HPDE6-E6E7 (cell line): ENCODE data around the gene GPR34.
"Not testable (repeated sequence)": the region's sequence is repeated elsewhere in the genome, so short reads cannot be mapped to it uniquely, and the experiment has no call there.

Experiments
- DNase-seq: peaks from one replicate; pipeline ENCODE4 v3.0.0; 2011; ENCODE audit warnings: missing footprints; ENCODE audit errors: extremely low spot score

Gene GPR34

DNA sequence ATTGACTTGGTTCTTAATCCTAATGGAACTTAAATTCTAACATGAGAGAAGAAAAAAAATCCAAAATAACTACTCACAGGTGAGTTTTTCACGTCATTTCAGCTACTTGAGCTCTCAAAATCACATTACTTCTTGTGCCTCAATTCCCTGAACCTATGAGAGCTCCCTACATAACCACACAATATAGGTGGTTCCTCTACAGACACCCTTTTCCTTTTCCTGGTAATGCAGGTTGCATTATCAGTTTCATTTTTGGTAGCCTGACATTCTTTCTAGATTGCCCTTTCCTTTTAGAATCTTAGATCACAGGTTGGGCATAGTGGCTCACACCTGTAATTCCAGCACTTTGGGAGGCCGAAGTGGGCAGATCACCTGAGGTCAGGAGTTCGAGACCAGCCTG lies 4.3 kb downstream of the GPR34 start:
- DNase-seq = no peak

DNA sequence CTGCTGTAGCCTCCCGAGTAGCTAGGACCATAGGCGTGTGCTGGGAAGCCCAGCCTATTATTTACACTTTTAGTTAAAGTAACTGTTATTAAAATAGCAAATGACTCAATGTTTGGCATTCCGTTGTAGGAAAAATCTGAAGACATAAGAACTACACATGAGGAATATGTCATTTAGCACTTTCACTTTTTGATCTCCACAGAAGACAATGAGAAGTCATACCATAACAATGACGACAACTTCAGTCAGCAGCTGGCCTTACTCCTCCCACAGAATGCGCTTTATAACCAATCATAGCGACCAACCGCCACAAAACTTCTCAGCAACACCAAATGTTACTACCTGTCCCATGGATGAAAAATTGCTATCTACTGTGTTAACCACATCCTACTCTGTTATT lies 6.7 kb downstream of the GPR34 start:
- no peak for DNase-seq

DNA sequence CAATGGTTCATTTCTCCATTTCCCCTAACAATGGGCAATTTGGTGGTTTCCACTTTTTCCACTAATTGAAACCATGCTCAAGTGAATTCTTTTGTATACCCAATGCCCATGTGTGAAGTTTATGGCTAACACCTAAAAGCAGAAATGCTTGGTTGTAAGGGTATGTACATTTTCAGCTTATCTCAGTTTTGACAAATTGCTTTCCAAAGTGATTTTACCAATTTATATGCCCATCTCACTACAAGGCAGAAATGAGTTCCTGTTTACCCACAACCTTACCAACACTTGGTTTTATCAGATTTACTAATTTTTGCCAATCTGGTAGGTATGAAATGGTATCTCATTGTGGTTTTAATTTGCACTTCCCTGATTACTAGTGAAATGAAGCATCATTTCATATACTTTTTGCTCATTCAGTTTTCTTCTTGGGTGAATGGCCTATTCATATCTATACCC lies 14.8 kb downstream of the GPR34 start:
- DNase-seq = no peak

DNA sequence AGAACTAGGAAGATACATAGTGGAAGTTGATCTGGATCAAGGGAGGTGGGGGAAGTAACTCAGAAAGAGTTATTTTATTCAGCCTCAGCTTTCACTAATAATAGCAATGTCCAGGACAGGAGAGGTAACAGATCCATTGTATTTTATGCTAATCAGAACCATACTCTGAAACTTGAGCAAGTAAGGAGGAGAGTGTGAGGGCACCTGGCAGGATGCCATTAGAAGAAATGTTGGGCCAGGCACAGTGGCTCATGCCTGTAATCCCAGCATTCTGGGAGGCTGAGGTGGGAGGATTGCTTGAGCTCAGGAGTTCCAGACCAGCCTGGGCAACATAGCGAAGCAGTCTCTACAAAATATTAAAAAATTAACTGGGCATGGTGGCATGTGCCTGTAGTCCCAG lies 16.3 kb downstream of the GPR34 start:
- no peak for DNase-seq

DNA sequence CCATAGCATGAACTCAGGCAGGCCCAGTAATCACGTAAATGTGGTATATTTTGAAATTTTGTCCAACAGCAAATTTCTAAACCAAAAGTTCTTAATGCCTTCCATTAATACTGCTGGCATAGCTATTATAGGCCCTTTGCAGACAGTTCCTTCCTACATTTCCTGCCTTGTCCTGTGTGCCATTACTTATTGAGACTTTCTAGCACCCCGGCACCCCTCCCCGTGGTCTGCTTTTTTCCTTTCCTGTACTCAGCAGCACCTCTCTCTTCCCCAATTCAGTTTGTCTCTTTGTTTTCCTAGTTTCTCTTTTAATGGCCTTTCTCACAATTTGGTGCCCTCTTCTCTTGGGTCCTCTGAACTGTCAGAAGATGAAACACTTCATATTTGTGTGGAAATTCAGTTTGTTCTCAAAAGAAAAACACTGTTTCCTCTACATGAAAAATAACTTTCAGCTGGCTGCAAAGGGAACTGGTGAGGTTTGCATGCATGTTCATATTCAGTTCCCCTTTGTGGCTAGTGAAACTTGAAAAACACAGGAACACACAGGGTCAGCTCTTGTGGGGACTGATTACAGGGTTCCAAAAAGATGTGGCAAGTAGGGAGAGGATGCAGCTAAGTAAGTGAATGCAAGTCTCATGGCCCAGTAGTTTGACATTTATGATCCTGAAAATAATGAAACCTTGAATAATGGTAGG lies 17.1 kb downstream of the GPR34 start:
- DNase-seq = no peak

DNA sequence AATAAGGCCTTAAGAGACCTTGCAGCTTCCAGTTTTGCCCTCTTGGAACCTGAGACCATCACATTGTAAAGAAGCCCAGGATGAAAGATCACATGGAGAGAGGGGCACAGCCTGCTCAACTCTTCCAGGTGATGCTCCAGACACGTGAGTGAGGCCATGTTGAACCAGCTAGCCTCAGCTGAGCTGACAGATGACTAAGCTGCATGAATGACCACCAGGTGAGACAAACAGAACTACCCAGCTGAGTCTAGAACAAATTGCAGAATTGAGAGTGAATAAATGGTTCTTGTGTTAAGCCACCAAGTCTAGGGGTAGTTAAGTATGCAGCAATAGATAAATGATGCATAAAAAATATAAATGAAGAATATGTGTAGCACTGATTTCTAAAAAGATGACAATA lies 18.4 kb downstream of the GPR34 start:
- no peak for DNase-seq

DNA sequence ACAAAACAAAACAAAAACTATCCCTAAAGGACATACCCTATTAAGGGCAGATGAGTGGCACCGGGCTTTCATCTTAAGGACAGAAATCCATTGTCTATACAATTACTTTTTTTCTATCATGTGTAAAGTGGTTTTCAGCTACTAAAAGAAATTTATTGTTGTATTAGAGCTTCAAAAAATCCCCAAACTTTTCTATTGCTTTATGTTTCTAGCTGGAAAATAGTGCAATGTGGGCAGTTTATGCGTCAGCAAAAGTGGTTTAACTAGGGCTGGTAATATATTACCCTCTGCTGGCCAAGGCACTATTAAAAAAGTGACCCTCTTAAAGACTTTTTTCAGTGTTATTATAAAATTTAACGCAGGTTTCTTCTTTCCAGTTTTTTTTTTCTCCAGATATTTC lies 19.7 kb downstream of the GPR34 start:
- DNase-seq = no peak

DNA sequence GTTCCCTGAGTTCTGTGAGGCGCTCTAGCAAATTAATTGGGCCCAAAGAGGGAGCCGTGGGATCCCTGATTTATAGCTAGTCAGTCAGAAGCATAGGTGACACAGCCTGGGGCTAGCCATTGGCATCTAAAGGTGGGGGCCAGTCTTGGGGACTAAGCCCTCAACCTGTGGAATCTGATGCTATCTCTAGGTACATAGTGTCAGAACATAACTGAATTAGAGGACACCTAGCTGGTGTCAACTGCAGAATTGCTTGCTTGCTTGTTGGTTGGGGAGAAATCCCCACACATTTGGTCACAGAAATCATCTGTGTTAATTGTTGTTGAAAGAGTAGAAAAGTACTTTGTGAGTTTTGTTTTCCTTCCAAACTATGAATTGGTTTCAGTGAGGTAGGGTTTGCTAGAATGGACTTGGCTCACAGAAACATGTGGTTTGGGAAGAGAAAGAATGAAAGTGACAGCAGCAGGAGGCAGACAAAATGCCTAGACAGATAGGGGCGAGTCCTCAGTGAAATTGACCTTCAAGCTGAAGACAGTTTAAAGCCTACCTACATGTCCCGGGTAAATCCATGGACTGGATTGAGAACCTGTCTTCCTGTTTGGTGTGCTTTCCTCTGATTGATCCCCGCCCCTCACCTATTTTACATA lies 22.4 kb downstream of the GPR34 start:
- DNase-seq = no peak

DNA sequence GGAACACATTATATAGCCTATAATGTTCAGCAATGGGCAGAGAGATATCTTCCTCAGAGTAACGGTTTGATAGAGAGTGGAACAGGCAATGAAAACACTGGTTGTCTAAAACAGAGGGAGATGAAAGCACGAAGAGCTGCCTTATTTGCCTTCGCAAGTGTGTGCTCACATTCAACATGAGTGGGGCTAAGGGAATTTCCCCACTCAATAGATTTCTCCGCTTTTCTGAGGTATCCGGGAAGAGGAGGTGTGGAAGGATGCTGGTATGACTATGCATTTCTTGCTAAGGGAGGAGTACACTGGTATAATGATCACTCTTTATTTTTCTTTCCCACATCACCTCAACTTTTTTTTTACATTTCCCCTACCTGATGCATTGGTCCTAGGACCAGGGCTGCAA lies 27.4 kb downstream of the GPR34 start:
- no peak for DNase-seq

DNA sequence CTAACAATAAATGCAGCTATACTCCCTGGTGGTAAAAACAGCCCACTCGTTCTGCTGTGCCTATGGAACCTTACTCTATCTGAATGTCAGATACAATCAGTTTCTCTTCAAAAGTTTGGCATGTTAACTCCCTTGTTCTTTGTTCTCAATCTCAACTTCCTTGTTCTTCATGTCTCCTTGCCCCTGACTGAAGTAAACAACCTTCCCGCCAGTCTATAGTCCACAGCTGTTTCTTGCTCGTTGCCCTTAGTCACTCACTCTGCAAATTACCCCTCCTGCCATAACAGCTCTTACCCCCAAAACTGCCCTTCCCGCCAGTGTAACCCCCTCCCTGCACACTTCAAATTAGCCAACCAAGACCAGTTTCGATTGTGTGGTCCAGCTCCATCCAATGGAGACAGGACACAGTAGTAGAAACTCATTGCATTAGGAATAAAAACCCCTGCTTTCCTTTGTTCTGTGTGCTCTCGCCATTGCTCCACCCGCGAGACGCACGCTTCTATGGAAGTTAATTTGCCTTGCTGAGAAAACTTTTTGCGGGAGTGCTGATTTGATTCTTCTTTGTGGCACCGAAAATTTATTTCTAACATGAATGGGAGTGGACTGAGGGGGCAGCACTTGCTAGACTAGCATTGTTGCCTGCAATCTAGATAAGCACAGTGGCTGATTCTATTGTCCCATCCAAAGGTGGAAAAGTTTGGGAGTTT lies 28.1 kb downstream of the GPR34 start:
- DNase-seq = no peak

DNA sequence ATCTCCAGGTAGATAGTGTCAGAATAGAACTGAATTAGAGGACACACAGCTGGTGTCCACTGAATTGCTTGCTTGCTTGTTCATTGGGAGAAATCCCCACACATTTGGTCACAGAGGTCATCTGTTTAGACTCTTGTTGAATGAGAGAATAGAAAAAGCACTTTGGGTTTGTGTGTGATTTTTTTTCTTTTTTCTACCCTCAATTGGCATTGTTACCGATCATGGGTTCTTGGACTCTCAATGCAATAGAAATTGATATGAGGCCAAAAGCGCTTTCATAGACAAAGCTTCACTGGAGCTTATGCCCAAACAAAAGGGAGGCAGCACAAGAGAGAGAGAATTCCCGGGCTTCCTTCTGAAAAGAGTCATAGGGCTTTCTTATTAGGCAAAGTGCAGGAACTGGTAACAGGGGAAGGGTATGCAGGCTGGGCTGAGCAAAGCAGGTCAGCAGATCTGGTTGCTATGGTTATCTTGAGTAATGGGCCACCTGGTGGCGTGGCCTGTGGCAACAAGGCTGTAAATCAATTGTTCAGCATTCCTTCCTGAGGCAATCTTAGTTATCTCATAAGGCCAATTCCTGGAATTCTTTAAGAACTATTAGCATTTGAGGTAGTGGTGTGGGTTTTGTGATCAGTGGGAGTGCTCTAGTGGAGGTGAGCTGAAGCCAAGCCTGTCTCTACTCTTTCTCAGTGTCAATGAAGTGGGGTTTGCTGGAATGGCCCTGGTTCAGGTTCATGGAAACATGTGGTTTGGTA lies 29.9 kb downstream of the GPR34 start:
- no peak for DNase-seq

DNA sequence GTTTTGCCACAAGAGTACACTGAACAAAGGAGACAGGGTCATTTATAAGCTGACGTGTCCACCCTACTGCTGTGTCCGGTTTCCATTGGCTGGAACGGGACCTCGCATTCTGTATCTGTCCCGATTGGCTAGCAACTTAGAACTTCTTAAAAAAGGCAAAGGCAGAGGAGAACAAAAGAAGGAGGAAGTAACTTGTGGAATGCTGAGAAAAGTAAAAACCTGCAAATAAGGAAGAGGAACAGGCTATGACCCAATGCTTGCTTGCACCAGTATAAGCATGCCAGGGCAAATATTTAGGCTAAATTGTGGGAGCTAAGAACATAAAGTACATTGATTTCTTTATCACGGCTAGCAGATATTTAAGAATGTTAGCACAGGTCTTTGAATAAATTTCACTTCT lies 30.8 kb downstream of the GPR34 start:
- not testable (repeated sequence) for DNase-seq

DNA sequence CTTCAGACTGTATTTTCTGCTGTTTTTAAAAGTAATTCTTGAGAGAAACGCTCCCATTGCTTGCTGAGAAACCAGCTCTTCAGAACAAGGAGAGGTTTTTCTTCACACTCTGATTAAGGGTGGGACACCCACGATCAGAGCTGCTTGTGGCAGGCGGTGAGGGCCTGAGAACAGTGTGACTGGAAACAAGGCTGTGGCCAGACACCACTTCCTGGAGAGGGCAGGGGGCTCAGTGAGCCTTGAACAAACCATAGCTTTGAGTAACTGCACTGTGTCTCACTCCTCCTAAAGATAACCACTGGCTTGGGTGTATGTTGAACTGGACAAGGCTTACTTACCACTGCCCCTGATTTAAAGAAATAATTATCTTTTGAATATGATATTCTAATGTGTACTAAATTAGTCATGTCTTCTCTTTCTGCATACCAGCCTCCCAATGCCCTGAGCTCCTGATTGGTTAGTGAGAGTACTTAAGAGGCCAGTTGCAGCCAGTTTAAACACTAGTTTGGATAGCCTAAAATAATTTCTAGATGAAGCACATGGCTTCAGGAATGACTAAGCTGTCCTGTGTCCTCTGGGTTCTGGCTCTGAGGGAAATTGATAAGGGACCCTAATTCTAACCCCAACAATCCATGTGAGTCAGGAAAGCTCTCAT lies 31.5 kb downstream of the GPR34 start:
- no peak for DNase-seq

DNA sequence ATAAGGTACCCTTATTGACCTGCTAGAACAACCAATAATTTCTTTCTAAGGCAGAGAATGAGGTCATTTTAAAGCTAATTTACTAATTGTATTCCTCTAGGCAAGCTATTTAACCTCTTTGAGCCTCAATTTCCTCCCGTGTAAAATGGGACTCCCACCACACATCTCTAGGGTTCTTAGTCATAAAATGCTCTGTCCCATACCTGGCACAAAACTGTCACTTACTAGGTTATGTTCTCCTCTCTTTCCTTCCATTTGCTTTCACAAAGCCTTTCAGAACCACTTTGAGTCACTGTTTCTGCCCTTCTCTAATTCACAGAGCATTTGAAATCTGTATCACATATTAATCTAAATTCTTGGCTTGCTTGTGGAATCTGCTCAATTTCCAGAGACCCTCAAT lies 32.8 kb downstream of the GPR34 start:
- DNase-seq = no peak

DNA sequence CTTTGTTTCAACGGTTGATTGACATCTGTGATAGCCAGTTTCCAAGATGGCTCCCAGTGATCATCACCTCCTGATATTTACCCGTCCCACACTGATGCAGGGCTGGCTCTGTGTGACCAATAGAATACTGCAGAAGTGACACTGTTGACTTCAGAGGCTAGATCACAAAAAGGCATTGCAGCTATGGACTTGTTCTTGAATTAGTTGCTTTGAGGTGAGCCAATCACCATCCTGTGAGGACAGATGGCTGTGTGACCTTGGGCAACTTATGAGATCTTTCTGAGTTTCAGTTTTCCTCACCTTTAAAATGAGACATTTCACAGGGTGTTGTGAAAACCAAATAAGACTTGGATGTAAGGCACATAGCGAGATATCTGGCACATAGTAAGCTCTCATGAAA lies 33.4 kb downstream of the GPR34 start:
- DNase-seq = no peak

DNA sequence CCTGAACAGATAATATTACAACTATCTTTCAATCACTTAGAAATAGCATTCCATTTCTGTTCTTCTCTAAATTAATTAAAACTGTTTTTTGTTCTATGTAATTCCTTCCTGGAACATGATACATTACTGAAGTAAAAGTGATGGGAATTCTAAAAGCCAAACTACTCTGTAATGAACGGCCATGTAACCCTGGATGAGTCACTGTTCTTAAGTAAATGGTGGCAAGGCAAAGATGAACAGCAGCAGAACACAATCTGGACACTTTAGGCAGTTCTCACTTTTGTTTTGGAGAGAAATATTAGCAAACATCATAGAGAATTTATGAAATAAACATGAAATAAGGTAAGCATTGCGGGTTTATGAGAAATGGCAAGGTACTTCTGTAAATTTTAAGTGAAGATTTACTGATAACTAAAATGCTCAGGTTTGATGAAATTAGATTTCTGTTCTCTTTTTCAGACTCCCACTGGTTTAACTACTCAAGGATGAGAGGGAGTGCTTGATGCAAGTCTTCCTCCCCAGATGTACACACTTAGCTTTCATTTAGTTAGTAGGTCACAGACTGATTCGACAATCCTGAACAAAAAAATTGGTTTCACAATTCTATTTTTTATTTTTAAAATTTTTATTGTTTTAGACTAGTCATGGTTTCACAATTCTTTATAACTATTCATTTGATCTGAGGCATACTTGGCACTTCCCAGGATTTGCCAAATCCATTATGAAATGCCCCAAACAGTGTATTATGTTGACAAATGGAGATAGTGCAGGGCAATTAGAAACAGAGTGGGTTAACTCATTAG lies 34.2 kb downstream of the GPR34 start:
- no peak for DNase-seq

DNA sequence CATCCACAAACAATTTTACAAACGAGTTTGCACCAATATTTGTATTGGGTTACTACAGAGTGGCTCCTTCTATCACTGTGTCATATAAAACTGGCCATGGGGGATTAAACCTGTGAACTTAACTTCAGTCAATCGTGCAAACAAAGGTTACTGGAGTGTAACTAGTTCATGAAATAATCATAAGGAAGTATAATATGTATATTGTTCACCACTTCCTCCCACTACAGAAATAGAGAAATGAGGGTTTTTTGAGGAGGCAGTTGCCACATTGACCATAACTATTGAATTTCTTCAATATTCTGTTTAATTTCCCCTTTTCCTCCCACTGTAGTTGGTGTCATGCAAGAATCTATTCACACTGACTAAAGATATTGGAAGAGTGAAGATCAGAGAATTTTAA lies 35.1 kb downstream of the GPR34 start, which contains the start of gene GPR82:
TSS of gene GPR82 (plus strand) at position 356 of the 400 bp plus-strand sequence. CDS start 2,846 bp downstream, outside the sequence.
- no peak for DNase-seq

DNA sequence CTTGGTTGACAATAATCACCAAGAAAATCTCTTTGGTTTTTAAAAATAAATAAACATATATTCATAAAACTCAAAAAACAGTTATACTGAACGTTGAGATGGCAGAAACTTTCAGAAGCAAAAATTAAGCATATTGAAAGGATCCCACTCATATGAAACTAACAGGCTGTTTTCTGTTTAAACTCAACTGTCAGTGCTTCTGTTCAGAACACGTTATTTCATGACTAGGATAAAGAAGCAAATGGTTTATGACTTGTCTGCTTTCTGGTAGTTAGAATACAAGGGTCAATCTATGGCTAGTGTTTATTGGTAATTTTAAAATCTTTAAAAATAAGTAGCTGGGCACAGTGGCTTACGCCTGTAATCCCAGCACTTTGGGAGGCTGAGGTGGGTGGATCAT lies 39.4 kb downstream of the GPR34 start:
- no peak for DNase-seq

DNA sequence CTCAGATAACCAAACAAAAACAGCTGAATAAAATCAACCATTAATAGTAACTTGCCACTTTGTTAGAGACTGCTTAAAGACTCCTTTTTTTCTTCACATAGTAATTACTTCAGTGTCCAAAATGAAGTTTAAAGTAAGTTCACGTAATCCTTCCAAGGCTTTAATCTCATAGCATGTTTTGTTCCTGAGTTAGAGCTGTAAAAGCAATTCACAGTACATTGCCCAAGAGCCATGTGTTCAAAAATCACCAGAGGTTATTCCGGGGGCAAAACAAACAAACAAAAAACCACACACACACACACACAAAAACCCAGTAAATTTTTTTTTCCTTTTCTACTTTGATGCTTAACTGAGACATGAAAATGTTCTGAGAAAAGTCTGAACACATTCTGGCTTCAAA lies 41.3 kb downstream of the GPR34 start:
- no peak for DNase-seq

DNA sequence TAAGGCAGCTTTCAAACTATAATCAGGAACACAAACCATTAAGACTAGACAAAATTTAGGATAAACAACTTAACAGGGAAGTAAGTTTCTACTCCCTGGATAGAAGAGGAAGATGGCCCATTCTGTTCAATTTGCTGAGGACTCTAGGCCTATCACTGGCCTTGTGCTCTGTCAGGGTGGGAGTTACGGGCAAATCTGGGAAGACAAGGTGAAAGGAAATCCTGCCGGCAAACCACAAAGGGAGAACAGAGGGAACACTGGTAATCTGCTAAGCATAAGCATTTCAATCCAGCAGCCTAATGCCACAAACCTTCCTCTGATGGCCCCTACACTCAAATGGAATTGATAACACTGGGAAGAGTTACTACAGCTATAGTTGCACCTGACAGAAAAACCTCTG lies 43.5 kb downstream of the GPR34 start:
- DNase-seq = no peak

DNA sequence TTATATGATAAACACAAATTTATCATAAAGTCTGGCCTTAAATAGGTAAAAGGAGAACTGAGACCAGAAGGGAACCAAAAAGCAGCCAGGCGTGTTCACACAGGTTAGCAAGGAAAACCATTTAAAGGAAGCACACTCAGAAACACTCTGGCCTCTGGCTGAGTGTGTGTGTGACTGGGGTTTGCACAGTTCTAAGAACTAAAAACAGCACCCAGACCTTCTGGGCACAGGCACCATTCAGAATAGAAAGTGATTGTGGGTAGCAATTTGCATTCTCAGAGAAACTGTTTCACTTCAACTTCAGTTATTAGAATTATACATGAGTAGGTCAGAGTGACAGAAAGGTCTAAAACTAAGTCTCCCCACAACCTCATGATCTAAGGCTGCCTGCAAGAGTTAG lies 45.2 kb downstream of the GPR34 start:
- DNase-seq = no peak
